Epithelial cell of esophagus (primary cell): Measurements from ENCODE around the gene OR4K17.
"Not testable (repeated sequence)": the region's sequence is repeated elsewhere in the genome, so short reads cannot be mapped to it uniquely, and the experiment has no call there.

Experiments used
- DNase-seq: peaks from one replicate; pipeline ENCODE4 v3.0.0; 2010; ENCODE audit warnings: low read depth
- H3K4me3 ChIP-seq: 2 replicates; pipeline ENCODE4 v1.5.1; 2011; ENCODE audit warnings: mild to moderate bottlenecking, low read length, control low read depth
- TF ChIP-seq, protein P1 (sequence below): IDR thresholded peaks from 2 replicates; pipeline ENCODE4 v1.5.1; 2011; ENCODE audit warnings: low read depth, mild to moderate bottlenecking, low read length, control low read depth, inconsistent platforms; ENCODE audit not compliant: insufficient read depth; ENCODE audit errors: missing control alignments

Gene OR4K17, protein sequence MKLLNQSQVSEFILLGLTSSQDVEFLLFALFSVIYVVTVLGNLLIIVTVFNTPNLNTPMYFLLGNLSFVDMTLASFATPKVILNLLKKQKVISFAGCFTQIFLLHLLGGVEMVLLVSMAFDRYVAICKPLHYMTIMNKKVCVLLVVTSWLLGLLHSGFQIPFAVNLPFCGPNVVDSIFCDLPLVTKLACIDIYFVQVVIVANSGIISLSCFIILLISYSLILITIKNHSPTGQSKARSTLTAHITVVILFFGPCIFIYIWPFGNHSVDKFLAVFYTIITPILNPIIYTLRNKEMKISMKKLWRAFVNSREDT

DNA sequence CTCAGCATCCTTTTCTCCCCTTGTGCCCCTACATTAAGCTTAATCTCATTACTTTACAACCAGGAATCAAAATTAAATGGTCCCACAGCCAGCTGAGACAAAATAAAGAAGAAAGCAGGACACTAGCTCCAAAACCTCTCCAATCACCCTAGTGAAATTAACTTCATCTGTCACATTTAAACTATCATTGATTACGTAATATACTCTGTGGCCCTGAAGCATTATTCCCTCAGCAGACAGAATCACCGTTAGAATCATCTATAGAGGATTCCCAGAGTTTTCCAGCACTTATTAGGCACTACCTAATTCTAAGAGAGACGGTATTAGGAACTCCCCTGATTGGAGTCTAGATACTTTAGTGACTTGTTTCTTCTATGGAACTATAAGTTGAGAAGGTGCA lies at the start of gene OR4K17:
Gene OR4K17, plus strand, starts transcription at position 302 of the 400 bp plus-strand sequence. CDS start 6,761 bp downstream, outside the sequence.
- H3K4me3 ChIP-seq, result no peak within 1 kb of the TSS
- TF ChIP-seq, protein P1, sequence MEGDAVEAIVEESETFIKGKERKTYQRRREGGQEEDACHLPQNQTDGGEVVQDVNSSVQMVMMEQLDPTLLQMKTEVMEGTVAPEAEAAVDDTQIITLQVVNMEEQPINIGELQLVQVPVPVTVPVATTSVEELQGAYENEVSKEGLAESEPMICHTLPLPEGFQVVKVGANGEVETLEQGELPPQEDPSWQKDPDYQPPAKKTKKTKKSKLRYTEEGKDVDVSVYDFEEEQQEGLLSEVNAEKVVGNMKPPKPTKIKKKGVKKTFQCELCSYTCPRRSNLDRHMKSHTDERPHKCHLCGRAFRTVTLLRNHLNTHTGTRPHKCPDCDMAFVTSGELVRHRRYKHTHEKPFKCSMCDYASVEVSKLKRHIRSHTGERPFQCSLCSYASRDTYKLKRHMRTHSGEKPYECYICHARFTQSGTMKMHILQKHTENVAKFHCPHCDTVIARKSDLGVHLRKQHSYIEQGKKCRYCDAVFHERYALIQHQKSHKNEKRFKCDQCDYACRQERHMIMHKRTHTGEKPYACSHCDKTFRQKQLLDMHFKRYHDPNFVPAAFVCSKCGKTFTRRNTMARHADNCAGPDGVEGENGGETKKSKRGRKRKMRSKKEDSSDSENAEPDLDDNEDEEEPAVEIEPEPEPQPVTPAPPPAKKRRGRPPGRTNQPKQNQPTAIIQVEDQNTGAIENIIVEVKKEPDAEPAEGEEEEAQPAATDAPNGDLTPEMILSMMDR, result no peak

DNA sequence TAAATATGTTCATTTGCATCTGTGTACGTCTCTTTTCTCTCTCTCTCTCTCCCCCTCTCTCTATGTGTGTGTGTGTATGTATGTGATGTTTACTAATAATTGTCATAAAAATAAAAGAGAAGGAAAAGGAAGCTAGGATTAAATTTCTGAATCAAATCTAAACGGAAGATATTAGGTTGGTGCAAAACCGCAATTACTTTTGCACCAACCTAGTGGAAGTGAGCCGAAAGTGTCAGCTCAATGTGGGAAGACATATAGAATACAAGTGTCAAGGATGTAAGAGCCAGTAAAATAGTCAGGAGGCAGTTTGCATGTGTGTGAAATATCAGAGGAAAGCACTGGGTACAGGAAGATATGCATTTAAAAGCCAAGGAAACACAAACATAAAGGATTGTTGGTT lies 18.5 kb upstream of the OR4K17 start:
- H3K4me3 ChIP-seq, result no peak overlapping the region
- no peak for DNase-seq
- TF ChIP-seq, protein P1, result no peak

More for the DNA sequence above, at the start of gene OR4K17:
- DNase-seq, result no peak

DNA sequence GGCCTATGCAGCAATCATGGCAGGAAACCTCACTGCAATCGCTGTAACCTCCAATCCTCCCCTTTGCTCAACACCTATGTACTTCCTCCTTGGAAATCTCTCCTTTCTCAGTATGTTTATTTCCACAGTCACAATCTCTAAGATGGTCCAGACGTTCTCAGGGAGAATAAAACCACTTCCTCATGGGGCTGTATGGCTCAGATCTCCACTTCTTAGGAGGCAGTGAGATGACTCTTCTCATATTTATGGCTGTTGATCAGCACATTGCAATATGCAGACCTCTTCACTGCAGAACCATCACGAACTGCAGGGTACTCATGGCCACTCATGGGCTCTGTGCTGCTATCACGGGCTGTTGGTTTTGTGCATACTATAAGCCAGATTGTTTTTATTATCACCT lies 17.1 kb upstream of the OR4K17 start:
- no peak overlapping the region for H3K4me3 ChIP-seq
- no peak for DNase-seq
- TF ChIP-seq, protein P1, result no peak

DNA sequence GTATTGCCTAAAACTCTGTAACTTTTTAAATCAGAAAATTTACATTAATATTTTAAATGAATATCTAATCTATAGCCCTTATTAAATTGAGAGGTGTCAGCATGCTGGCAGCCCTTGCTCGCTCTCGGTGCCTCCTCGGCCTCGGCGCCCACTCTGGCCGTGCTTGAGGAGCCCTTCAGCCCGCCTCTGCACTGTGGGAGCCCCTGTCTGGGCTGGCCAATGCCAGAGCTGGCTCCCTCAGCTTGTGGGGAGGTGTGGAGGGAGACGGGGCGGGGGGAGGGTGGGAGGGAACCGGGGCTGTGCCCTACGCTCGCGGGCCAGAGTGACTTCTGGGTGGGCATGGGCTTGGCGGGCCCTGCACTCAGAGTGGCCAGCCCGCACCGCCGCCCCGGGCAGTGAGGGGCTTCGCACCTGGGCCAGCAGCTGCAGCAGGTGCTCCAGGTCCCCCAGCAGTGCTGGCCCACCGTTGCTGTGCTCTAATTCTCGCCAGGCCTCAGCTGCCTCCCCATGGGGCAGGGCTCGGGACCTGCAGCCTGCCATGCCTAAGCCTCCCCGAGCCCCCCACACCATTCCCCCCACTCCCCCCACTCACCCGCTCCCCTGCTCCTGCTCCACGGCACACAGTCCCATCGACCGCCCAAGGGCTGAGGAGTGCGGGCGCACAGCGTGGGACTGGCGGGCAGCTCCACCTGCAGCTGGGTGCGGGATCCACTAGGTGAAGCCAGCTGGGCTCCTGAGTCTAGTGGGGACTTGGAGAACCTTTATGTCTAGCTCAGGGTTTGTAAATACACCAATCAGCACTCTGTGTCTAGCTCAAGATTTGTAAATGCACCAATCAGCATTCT lies 11.4 kb upstream of the OR4K17 start:
- not testable (repeated sequence) for DNase-seq, H3K4me3 ChIP-seq

DNA sequence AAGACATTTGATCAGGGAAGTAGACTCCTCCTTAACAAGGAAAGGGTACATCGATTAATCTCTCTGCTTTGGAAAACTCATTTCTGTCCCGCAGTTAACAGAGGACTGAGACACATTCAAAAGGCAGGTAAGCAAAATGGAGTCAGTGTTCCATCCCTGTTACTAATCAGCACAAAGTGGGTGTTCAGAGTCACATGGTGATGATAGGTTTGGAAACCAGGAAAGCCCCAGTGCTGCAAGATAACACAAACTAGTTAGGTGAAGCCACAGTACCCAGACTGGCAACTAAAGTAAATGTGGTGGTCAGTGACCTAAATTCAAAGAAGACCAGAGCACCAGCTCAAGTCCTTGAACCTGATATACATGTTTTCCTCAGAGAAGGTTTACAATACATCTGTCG lies 1.8 kb downstream of the OR4K17 start:
- H3K4me3 ChIP-seq, result no peak overlapping the region
- DNase-seq, result no peak
- TF ChIP-seq, protein P1, result no peak

DNA sequence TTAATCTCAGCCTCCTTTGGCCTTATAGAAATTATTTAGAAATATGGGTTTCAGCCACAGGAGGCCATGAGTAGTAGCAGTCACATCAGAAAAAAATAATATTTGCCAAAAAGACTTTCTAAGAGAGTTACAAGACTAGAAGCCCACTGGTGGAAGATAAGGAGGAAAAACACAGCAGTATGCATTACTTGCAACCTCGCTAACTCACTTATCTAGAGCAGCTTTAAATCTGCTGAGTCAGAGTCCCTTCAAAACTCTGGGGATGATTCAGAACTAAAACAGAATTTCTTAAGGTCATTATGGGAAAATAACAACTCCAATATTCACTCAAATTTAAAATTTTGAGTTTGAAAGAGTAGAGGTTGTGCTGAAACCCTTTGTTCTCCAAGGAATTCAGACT lies 6.2 kb downstream of the OR4K17 start:
- no peak overlapping the region for H3K4me3 ChIP-seq
- DNase-seq, result no peak
- TF ChIP-seq, protein P1, result no peak

DNA sequence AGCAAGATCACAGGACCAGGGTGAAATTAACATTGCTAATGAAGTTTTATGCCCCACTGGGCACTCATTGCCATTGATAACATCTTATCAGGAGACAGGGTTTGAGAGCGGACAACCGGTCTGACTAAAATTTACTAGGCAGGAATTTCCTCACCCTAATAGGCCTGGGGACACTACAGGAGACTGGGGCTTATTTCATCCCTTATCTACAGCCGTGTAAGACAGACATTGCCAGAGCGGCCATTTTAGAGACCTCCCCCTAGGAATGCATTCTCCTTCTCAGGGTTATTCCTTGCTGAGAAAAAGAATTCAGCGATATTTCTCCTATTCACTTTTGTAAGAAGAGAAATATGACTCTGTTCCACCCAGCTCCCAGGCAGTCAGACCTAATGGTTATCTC lies 8.3 kb downstream of the OR4K17 start:
- H3K4me3 ChIP-seq, result no peak overlapping the region
- TF ChIP-seq, protein P1, result no peak
- DNase-seq, result no peak
